ENCODE results near the gene LSM5. TPM values are rescaled to one million over a fixed set of nuclear protein-coding genes. Genes with fewer than 3 reads are reported as not detected.

LSM5 gene
- total RNA-seq, 4 donors from 2014 or later: 1.8 to 22.8 (median 18.3) TPM; not detected in 1

DNA sequence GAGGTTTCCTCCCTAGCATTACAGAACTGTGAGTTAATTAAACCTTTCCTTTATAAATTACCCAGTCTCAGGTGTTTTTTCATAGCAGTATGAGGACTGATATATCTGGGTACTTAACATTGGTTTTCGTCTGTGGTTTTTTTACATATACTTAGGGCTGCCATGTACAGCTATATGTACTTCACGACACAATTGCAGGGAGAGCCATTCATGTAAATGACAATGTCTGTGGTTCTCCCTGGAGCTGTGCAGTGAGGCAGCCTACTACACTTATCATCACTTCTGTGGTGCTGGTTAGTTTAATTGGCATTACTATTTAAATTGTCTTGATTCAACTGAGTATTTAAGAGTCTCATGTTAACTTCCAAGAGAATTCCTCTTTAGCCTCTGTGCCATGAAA lies 45.8 kb upstream of the LSM5 start:
- Histone ChIP-seq H3K27ac (no peak overlapping the region), H3K4me1 (peaks cover 0 to 11% (median 5%) of the 10 kb centered on the region in 4 donors), H3K36me3 (no peaks in the 10 kb centered on the region), H3K9me3 (no peaks in the 10 kb centered on the region), H3K4me3 (no peak overlapping the region), H3K27me3 (no peaks in the 10 kb centered on the region)
- DNase-seq: no peak
- intact Hi-C loops (cut with DNase I; ENCODE audit: low total_unique reads): no loop called here
- in situ Hi-C loops (cut with MboI; ENCODE audit: low pct_ligation_motif_present in 1 of 4, low pct_unique_long_range_greater_than_20kb in 1 of 4, low sequenced_read_pairs in 3 of 4): no loop called here
- WGBS, 2 donors (ENCODE audit: low coverage in 1 of 2): 81 to 100% methylated on average over 2 of the region's 2 CpGs
- TF ChIP-seq, protein P1, sequence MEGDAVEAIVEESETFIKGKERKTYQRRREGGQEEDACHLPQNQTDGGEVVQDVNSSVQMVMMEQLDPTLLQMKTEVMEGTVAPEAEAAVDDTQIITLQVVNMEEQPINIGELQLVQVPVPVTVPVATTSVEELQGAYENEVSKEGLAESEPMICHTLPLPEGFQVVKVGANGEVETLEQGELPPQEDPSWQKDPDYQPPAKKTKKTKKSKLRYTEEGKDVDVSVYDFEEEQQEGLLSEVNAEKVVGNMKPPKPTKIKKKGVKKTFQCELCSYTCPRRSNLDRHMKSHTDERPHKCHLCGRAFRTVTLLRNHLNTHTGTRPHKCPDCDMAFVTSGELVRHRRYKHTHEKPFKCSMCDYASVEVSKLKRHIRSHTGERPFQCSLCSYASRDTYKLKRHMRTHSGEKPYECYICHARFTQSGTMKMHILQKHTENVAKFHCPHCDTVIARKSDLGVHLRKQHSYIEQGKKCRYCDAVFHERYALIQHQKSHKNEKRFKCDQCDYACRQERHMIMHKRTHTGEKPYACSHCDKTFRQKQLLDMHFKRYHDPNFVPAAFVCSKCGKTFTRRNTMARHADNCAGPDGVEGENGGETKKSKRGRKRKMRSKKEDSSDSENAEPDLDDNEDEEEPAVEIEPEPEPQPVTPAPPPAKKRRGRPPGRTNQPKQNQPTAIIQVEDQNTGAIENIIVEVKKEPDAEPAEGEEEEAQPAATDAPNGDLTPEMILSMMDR (IDR thresholded peaks at IDR 0.05): no peak
- no peak for TF ChIP-seq POLR2A (IDR thresholded peaks at IDR 0.05)
- TF ChIP-seq EP300 (IDR thresholded peaks at IDR 0.05; ENCODE audit: low read depth): no peak
- TF ChIP-seq POLR2AphosphoS5 (IDR thresholded peaks at IDR 0.05): no peak

DNA sequence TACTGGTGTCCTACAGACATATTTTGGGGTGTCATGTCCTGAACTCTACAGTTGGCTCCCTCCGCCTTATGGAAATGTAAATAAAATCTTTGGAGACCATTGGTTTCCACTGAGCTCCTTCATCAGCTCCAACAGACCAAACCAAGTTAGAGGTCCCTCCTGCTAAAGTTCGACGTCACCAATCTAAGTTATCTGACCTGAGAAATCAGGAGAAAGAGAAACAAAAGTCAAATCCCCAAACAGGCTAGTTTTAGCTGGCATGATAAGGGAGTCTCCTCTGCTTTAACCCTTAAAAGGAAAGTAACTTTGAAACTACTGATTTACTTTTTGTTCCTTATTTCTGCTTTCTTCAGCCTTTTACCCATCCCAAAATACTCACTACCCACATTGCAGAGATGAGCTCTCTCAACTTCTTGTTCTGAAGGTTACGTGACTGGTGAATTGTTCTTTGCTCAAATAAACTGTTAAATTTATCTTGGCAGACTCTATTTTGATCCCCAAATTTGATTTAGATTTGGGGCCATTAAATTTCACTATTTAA lies 45.1 kb upstream of the LSM5 start:
- H3K27ac ChIP-seq: no peak overlapping the region
- TF ChIP-seq POLR2AphosphoS5 (IDR thresholded peaks at IDR 0.05) (no peak), POLR2A (IDR thresholded peaks at IDR 0.05) (no peak), EP300 (IDR thresholded peaks at IDR 0.05; ENCODE audit: low read depth) (no peak)
- TF ChIP-seq, protein P1 (IDR thresholded peaks at IDR 0.05): no peak
- WGBS, 2 donors (ENCODE audit: low coverage in 1 of 2): 83 to 100% methylated on average over 4 of the region's 4 CpGs
- H3K4me3 ChIP-seq: no peak overlapping the region
- H3K9me3 ChIP-seq: no peaks in the 10 kb centered on the region
- intact Hi-C loops (cut with DNase I; ENCODE audit: low total_unique reads) (no loop called here), in situ Hi-C loops (cut with MboI; ENCODE audit: low pct_ligation_motif_present in 1 of 4, low pct_unique_long_range_greater_than_20kb in 1 of 4, low sequenced_read_pairs in 3 of 4) (no loop called here)
- H3K4me1 ChIP-seq: peaks cover 0 to 11% (median 5%) of the 10 kb centered on the region in 4 donors
- no peaks in the 10 kb centered on the region for H3K27me3 ChIP-seq
- DNase-seq: no peak
- no peaks in the 10 kb centered on the region for H3K36me3 ChIP-seq

DNA sequence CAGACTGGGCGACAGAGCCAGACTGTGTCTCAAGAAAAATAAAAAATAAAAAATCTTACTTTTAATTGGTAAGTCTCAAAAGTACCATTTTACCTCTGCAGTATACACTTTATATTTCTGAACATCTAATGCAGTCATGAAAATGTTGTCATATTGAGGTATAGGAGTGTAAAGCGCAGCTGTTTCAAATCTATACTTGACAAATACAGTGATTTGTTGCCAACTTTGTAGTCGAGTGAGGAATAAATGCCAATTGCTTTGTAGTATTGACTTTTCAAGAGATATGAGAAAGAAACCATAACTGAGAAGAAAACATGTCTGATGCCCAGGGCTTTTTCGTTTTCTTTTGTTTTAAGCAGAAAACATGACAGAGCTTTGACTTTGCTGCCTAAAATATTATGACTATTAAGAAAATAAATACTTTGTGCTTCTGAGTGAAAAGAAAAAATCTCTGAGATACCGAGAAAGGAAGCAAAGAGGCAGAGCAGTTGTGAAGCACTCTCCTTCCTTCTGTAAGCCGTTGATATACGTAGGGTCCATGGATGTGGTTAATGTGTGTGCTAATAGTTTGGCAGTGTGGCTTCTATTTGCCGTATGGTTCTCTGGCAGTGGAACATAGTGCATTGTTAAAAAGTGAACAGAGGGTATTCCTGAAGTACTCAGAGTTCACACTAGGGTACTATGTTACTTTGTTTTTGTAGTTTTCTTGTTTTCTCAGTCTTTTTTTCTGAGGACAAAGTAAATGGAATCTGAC lies 43.3 kb upstream of the LSM5 start:
- Histone ChIP-seq H3K9me3 (no peaks in the 10 kb centered on the region), H3K27ac (no peak overlapping the region), H3K4me3 (no peak overlapping the region), H3K4me1 (peaks cover 0 to 14% (median 5%) of the 10 kb centered on the region in 4 donors), H3K27me3 (no peaks in the 10 kb centered on the region), H3K36me3 (no peaks in the 10 kb centered on the region)
- DNase-seq: no peak
- intact Hi-C loops (cut with DNase I; ENCODE audit: low total_unique reads) (no loop called here), in situ Hi-C loops (cut with MboI; ENCODE audit: low pct_ligation_motif_present in 1 of 4, low pct_unique_long_range_greater_than_20kb in 1 of 4, low sequenced_read_pairs in 3 of 4) (no loop called here)
- TF ChIP-seq POLR2A (IDR thresholded peaks at IDR 0.05) (no peak), EP300 (IDR thresholded peaks at IDR 0.05; ENCODE audit: low read depth) (no peak), POLR2AphosphoS5 (IDR thresholded peaks at IDR 0.05) (no peak)
- TF ChIP-seq, protein P1 (IDR thresholded peaks at IDR 0.05): no peak
- 53 to 58% methylated on average over 5 to 8 of the region's 8 CpGs for WGBS, 2 donors (ENCODE audit: low coverage in 1 of 2)

DNA sequence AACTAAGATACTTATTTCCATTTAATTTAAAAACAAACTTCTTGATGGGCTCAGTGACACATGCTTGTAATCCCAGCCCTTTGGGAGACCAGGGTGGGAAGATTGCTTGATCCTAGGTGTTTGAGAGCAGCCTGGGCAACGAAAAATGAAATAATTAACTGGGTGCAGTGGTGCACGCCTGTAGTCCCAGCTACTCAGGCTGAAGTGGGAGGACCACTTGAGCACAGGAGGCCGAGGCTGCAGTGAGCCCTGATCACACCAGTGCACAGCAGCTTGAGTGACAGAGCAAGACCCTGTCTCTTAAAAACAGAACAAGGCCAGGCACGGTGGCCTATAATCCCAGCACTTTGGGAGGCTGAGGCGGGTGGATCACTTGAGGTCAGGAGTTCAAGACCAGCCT lies 42.5 kb upstream of the LSM5 start:
- Histone ChIP-seq H3K4me1 (peaks cover 0 to 14% (median 5%) of the 10 kb centered on the region in 4 donors), H3K4me3 (no peak overlapping the region), H3K9me3 (no peaks in the 10 kb centered on the region), H3K27ac (no peak overlapping the region), H3K27me3 (no peaks in the 10 kb centered on the region), H3K36me3 (no peaks in the 10 kb centered on the region)
- TF ChIP-seq EP300 (IDR thresholded peaks at IDR 0.05; ENCODE audit: low read depth): no peak
- no peak for TF ChIP-seq POLR2A (IDR thresholded peaks at IDR 0.05)
- TF ChIP-seq, protein P1 (IDR thresholded peaks at IDR 0.05): no peak
- TF ChIP-seq POLR2AphosphoS5 (IDR thresholded peaks at IDR 0.05): no peak
- intact Hi-C loops (cut with DNase I; ENCODE audit: low total_unique reads): no loop called here
- in situ Hi-C loops (cut with MboI; ENCODE audit: low pct_ligation_motif_present in 1 of 4, low pct_unique_long_range_greater_than_20kb in 1 of 4, low sequenced_read_pairs in 3 of 4): no loop called here
- WGBS, 2 donors (ENCODE audit: low coverage in 1 of 2): 67 to 85% methylated on average over 1 to 5 of the region's 5 CpGs
- no peak for DNase-seq
